Activated CD8-positive, alpha-beta T cell treated with anti-CD3 and anti-CD28 coated beads, Interleukin-2, amount 10 ng/mL, durations not matched to agents 7 days and 5 days (primary cell): Measurements from ENCODE around the gene ATP6V0A4. TPM values are rescaled to one million over a fixed set of nuclear protein-coding genes. Genes with fewer than 3 reads are reported as not detected.
"Not testable (repeated sequence)": the region's sequence is repeated elsewhere in the genome, so short reads cannot be mapped to it uniquely, and the experiment has no call there.

Source experiments
- ATAC-seq: fragments of 150-1000 bp; cut with Tn5 transposase; one replicate; pipeline ENCODE4 v1.10.0; 2021; ENCODE audit warnings: moderate library complexity
- CTCF ChIA-PET: fragments of 350-600 bp; sonication (Branson Sonifier 250); formaldehyde crosslinking; loops from one replicate; lab custom pipeline; 2021; ENCODE audit warnings: antibody characterized with exemption; lab: Charles Lee
- POLR2A ChIA-PET: fragments of 350-600 bp; sonication (Branson Sonifier 250); formaldehyde crosslinking; loops from one replicate; lab custom pipeline; 2021; ENCODE audit warnings: antibody characterized with exemption; lab: Charles Lee
- DNase-seq: peaks from one replicate; pipeline ENCODE4 v3.0.0-alpha.2; 2020
- H3K27ac Mint-ChIP-seq: one replicate; pipeline ENCODE4 v1.8.0; 2021; ENCODE audit warnings: mild to moderate bottlenecking, mixed read lengths
- H3K27me3 Mint-ChIP-seq: one replicate; pipeline ENCODE4 v1.8.0; 2021; ENCODE audit warnings: low read depth, mixed read lengths
- H3K36me3 Mint-ChIP-seq: one replicate; pipeline ENCODE4 v1.8.0; 2021; ENCODE audit warnings: low read depth, mixed read lengths
- H3K4me1 Mint-ChIP-seq: one replicate; pipeline ENCODE4 v1.8.0; 2021; ENCODE audit warnings: low read depth, mixed read lengths
- H3K4me3 Mint-ChIP-seq: one replicate; pipeline ENCODE4 v1.8.0; 2021; ENCODE audit warnings: mild to moderate bottlenecking, mixed read lengths
- H3K9me3 Mint-ChIP-seq: one replicate; pipeline ENCODE4 v1.8.0; 2022; ENCODE audit warnings: mixed read lengths; ENCODE audit not compliant: insufficient read depth
- total RNA-seq, 2 experiments: library from RNA; stranded (reverse); gene quantifications; one replicate each; pipeline ENCODE4 v1.2.3, GENCODE V29; 2021

Gene ATP6V0A4
- total RNA-seq, 2 experiments from 2014 or later = not detected

GRCh38 chr7:138825049-138825721, 27.2 kb upstream of the ATP6V0A4 start:
- H3K36me3 Mint-ChIP-seq = no peaks in the 10 kb centered on the region
- no peak for DNase-seq
- ChIA-PET POLR2A (no interaction called here), CTCF (no interaction called here)
- ATAC-seq = no peak
- H3K9me3 Mint-ChIP-seq = no peaks in the 10 kb centered on the region
- H3K27me3 Mint-ChIP-seq = peaks cover 5% of the 10 kb centered on the region
- peaks cover 7% of the 10 kb centered on the region for H3K4me1 Mint-ChIP-seq
- H3K4me3 Mint-ChIP-seq = no peak overlapping the region
- H3K27ac Mint-ChIP-seq = no peak overlapping the region

GRCh38 chr7:138822867-138823535, 25.0 kb upstream of the ATP6V0A4 start:
- ATAC-seq (no peak), DNase-seq (no peak)
- CTCF ChIA-PET = no interaction called here
- H3K4me3 Mint-ChIP-seq = no peak overlapping the region
- no peaks in the 10 kb centered on the region for H3K9me3 Mint-ChIP-seq
- H3K27me3 Mint-ChIP-seq = peaks cover 5% of the 10 kb centered on the region
- POLR2A ChIA-PET = no interaction called here
- H3K27ac Mint-ChIP-seq = no peak overlapping the region
- no peaks in the 10 kb centered on the region for H3K36me3 Mint-ChIP-seq
- H3K4me1 Mint-ChIP-seq = peaks cover 7% of the 10 kb centered on the region

- ChIA-PET CTCF (no interaction called here), POLR2A (no interaction called here)
- H3K27me3 Mint-ChIP-seq = no peaks in the 10 kb centered on the region
- H3K4me3 Mint-ChIP-seq = no peak overlapping the region
- H3K9me3 Mint-ChIP-seq = no peaks in the 10 kb centered on the region
- H3K4me1 Mint-ChIP-seq = peaks cover 8% of the 10 kb centered on the region
- no peak overlapping the region for H3K27ac Mint-ChIP-seq
- DNase-seq (no peak), ATAC-seq (no peak)
- no peaks in the 10 kb centered on the region for H3K36me3 Mint-ChIP-seq
Observed at GRCh38 chr7:138821912-138822311, 23.9 kb upstream of the ATP6V0A4 start.

GRCh38 chr7:138819625-138820024, 21.6 kb upstream of the ATP6V0A4 start:
- ChIA-PET CTCF (no interaction called here), POLR2A (no interaction called here)
- peaks cover 10% of the 10 kb centered on the region for H3K4me1 Mint-ChIP-seq
- ATAC-seq = no peak
- DNase-seq = no peak
- H3K27me3 Mint-ChIP-seq = no peaks in the 10 kb centered on the region
- H3K4me3 Mint-ChIP-seq = no peak overlapping the region
- no peaks in the 10 kb centered on the region for H3K36me3 Mint-ChIP-seq
- H3K9me3 Mint-ChIP-seq = no peaks in the 10 kb centered on the region
- no peak overlapping the region for H3K27ac Mint-ChIP-seq

- CTCF ChIA-PET = no interaction called here
- Mint-ChIP-seq H3K36me3 (no peaks in the 10 kb centered on the region), H3K9me3 (peaks cover 7% of the 10 kb centered on the region), H3K4me1 (peaks cover 26% of the 10 kb centered on the region), H3K27me3 (no peaks in the 10 kb centered on the region), H3K27ac (no peak overlapping the region), H3K4me3 (no peak overlapping the region)
- ATAC-seq (no peak), DNase-seq (no peak)
- POLR2A ChIA-PET = no interaction called here
Observed at GRCh38 chr7:138816650-138817049, 18.7 kb upstream of the ATP6V0A4 start.

GRCh38 chr7:138814816-138815332, 16.9 kb upstream of the ATP6V0A4 start:
- no peak for ATAC-seq

GRCh38 chr7:138813945-138814344, 15.9 kb upstream of the ATP6V0A4 start:
- Mint-ChIP-seq H3K27ac (no peak overlapping the region), H3K36me3 (no peaks in the 10 kb centered on the region), H3K4me3 (no peak overlapping the region), H3K27me3 (no peaks in the 10 kb centered on the region), H3K4me1 (peaks cover 26% of the 10 kb centered on the region), H3K9me3 (peaks cover 7% of the 10 kb centered on the region)
- ChIA-PET CTCF (interaction anchor here (1.6 to 2.1 kb wide), 2 partner anchors 73 to 75 kb away, joined by 5 to 10 read pairs; no protein-coding TSS in a partner anchor), POLR2A (no interaction called here)
- DNase-seq (no peak), ATAC-seq (peak; percentile 81)

More at GRCh38 chr7:138814816-138815332, 16.9 kb upstream of the ATP6V0A4 start:
- no peak overlapping the region for H3K27ac Mint-ChIP-seq
- POLR2A ChIA-PET = interaction anchor here (0.5 kb wide), 1 partner anchor 72 kb away, joined by 3 read pairs; no protein-coding TSS in a partner anchor
- no peak overlapping the region for H3K4me3 Mint-ChIP-seq
- CTCF ChIA-PET = interaction anchor here (1.6 to 2.1 kb wide), 2 partner anchors 72 to 76 kb away, joined by 5 to 10 read pairs; no protein-coding TSS in a partner anchor
- H3K9me3 Mint-ChIP-seq = peaks cover 7% of the 10 kb centered on the region
- H3K36me3 Mint-ChIP-seq = no peaks in the 10 kb centered on the region
- no peaks in the 10 kb centered on the region for H3K27me3 Mint-ChIP-seq
- DNase-seq = no peak
- H3K4me1 Mint-ChIP-seq = peaks cover 26% of the 10 kb centered on the region

- H3K4me1 Mint-ChIP-seq = peaks cover 20% of the 10 kb centered on the region
- ATAC-seq, H3K27ac Mint-ChIP-seq, H3K36me3 Mint-ChIP-seq, H3K9me3 Mint-ChIP-seq, POLR2A ChIA-PET, DNase-seq, H3K4me3 Mint-ChIP-seq, H3K27me3 Mint-ChIP-seq, CTCF ChIA-PET: not testable (repeated sequence)
Observed at GRCh38 chr7:138811327-138811726, 13.3 kb upstream of the ATP6V0A4 start.

GRCh38 chr7:138809346-138809745, 11.3 kb upstream of the ATP6V0A4 start:
- no peaks in the 10 kb centered on the region for H3K27me3 Mint-ChIP-seq
- POLR2A ChIA-PET = no interaction called here
- peaks cover 7% of the 10 kb centered on the region for H3K9me3 Mint-ChIP-seq
- H3K27ac Mint-ChIP-seq = no peak overlapping the region
- DNase-seq (no peak), ATAC-seq (no peak)
- H3K4me3 Mint-ChIP-seq = no peak overlapping the region
- no peaks in the 10 kb centered on the region for H3K36me3 Mint-ChIP-seq
- peaks cover 13% of the 10 kb centered on the region for H3K4me1 Mint-ChIP-seq
- CTCF ChIA-PET = no interaction called here

- H3K9me3 Mint-ChIP-seq = no peaks in the 10 kb centered on the region
- no peaks in the 10 kb centered on the region for H3K36me3 Mint-ChIP-seq
- ATAC-seq (no peak), DNase-seq (no peak)
- ChIA-PET CTCF (interaction anchor here (1.2 kb wide), 1 partner anchor 66 kb away, joined by 3 read pairs; no protein-coding TSS in a partner anchor), POLR2A (no interaction called here)
- no peaks in the 10 kb centered on the region for H3K27me3 Mint-ChIP-seq
- no peak overlapping the region for H3K4me3 Mint-ChIP-seq
- no peaks in the 10 kb centered on the region for H3K4me1 Mint-ChIP-seq
- H3K27ac Mint-ChIP-seq = no peak overlapping the region
Observed at GRCh38 chr7:138804618-138805017, 6.6 kb upstream of the ATP6V0A4 start.

- Mint-ChIP-seq H3K4me3 (no peak overlapping the region), H3K27ac (no peak overlapping the region), H3K9me3 (no peaks in the 10 kb centered on the region), H3K36me3 (no peaks in the 10 kb centered on the region), H3K27me3 (peaks cover 7% of the 10 kb centered on the region), H3K4me1 (peaks cover 4% of the 10 kb centered on the region)
- ChIA-PET CTCF (no interaction called here), POLR2A (no interaction called here)
- ATAC-seq = no peak
- DNase-seq = no peak
Observed at GRCh38 chr7:138802706-138803105, 4.7 kb upstream of the ATP6V0A4 start.

- CTCF ChIA-PET = no interaction called here
Observed at GRCh38 chr7:138801256-138801655, 3.3 kb upstream of the ATP6V0A4 start.

More at GRCh38 chr7:138801256-138801655, 3.3 kb upstream of the ATP6V0A4 start:
- peaks cover 7% of the 10 kb centered on the region for H3K27me3 Mint-ChIP-seq
- DNase-seq = no peak
- no peak overlapping the region for H3K4me3 Mint-ChIP-seq
- no peak for ATAC-seq
- H3K36me3 Mint-ChIP-seq = no peaks in the 10 kb centered on the region
- H3K27ac Mint-ChIP-seq = no peak overlapping the region
- peaks cover 7% of the 10 kb centered on the region for H3K4me1 Mint-ChIP-seq
- H3K9me3 Mint-ChIP-seq = no peaks in the 10 kb centered on the region
- POLR2A ChIA-PET = no interaction called here
